Activated CD8-positive, alpha-beta T cell treated with anti-CD3 and anti-CD28 coated beads, Interleukin-2, amount 10 ng/mL, durations not matched to agents 7 days and 5 days (primary cell): ENCODE data around the gene APBB2. TPM values are rescaled to one million over a fixed set of nuclear protein-coding genes. Genes with fewer than 3 reads are reported as not detected.

Experiments used
- ATAC-seq: fragments of 150-1000 bp; cut with Tn5 transposase; one replicate; pipeline ENCODE4 v1.10.0; 2021; ENCODE audit warnings: moderate library complexity
- CTCF ChIA-PET: fragments of 350-600 bp; sonication (Branson Sonifier 250); formaldehyde crosslinking; loops from one replicate; lab custom pipeline; 2021; ENCODE audit warnings: antibody characterized with exemption; lab: Charles Lee
- POLR2A ChIA-PET: fragments of 350-600 bp; sonication (Branson Sonifier 250); formaldehyde crosslinking; loops from one replicate; lab custom pipeline; 2021; ENCODE audit warnings: antibody characterized with exemption; lab: Charles Lee
- DNase-seq: peaks from one replicate; pipeline ENCODE4 v3.0.0-alpha.2; 2020
- H3K27ac Mint-ChIP-seq: one replicate; pipeline ENCODE4 v1.8.0; 2021; ENCODE audit warnings: mild to moderate bottlenecking, mixed read lengths
- H3K27me3 Mint-ChIP-seq: one replicate; pipeline ENCODE4 v1.8.0; 2021; ENCODE audit warnings: low read depth, mixed read lengths
- H3K36me3 Mint-ChIP-seq: one replicate; pipeline ENCODE4 v1.8.0; 2021; ENCODE audit warnings: low read depth, mixed read lengths
- H3K4me1 Mint-ChIP-seq: one replicate; pipeline ENCODE4 v1.8.0; 2021; ENCODE audit warnings: low read depth, mixed read lengths
- H3K4me3 Mint-ChIP-seq: one replicate; pipeline ENCODE4 v1.8.0; 2021; ENCODE audit warnings: mild to moderate bottlenecking, mixed read lengths
- H3K9me3 Mint-ChIP-seq: one replicate; pipeline ENCODE4 v1.8.0; 2022; ENCODE audit warnings: mixed read lengths; ENCODE audit not compliant: insufficient read depth
- total RNA-seq, 2 experiments: library from RNA; stranded (reverse); gene quantifications; one replicate each; pipeline ENCODE4 v1.2.3, GENCODE V29; 2021

APBB2 gene
- total RNA-seq, 2 experiments from 2014 or later: 0.53 to 0.57 TPM

GRCh38 chr4:41141900-41142299 is 72.4 kb downstream of the APBB2 start:
- Mint-ChIP-seq H3K27ac (no peak overlapping the region), H3K4me1 (no peaks in the 10 kb centered on the region), H3K27me3 (peaks cover 2% of the 10 kb centered on the region), H3K4me3 (no peak overlapping the region), H3K9me3 (no peaks in the 10 kb centered on the region), H3K36me3 (no peaks in the 10 kb centered on the region)
- ChIA-PET POLR2A (no interaction called here), CTCF (no interaction called here)
- no peak for DNase-seq
- ATAC-seq: no peak

GRCh38 chr4:41140410-41140809 is 73.9 kb downstream of the APBB2 start:
- POLR2A ChIA-PET: no interaction called here
- H3K36me3 Mint-ChIP-seq: no peaks in the 10 kb centered on the region
- H3K4me1 Mint-ChIP-seq: no peaks in the 10 kb centered on the region
- H3K4me3 Mint-ChIP-seq: no peak overlapping the region
- no peak for DNase-seq
- H3K27ac Mint-ChIP-seq: no peak overlapping the region
- no peaks in the 10 kb centered on the region for H3K9me3 Mint-ChIP-seq
- no peak for ATAC-seq
- no peaks in the 10 kb centered on the region for H3K27me3 Mint-ChIP-seq
- CTCF ChIA-PET: no interaction called here

- no peak overlapping the region for H3K27ac Mint-ChIP-seq
- H3K27me3 Mint-ChIP-seq: no peaks in the 10 kb centered on the region
- ATAC-seq (no peak), DNase-seq (no peak)
- no peaks in the 10 kb centered on the region for H3K36me3 Mint-ChIP-seq
- ChIA-PET CTCF (interaction anchor here (0.8 kb wide), 1 partner anchor 10 kb away, joined by 4 read pairs; no protein-coding TSS in a partner anchor), POLR2A (no interaction called here)
- no peaks in the 10 kb centered on the region for H3K9me3 Mint-ChIP-seq
- no peak overlapping the region for H3K4me3 Mint-ChIP-seq
- no peaks in the 10 kb centered on the region for H3K4me1 Mint-ChIP-seq
These were observed 76.5 kb downstream of the APBB2 start for GRCh38 chr4:41137879-41138278.

GRCh38 chr4:41136456-41136855 is 77.9 kb downstream of the APBB2 start:
- no peaks in the 10 kb centered on the region for H3K9me3 Mint-ChIP-seq
- no peak for DNase-seq
- CTCF ChIA-PET: no interaction called here
- H3K27me3 Mint-ChIP-seq: no peaks in the 10 kb centered on the region
- H3K36me3 Mint-ChIP-seq: no peaks in the 10 kb centered on the region
- no peak overlapping the region for H3K4me3 Mint-ChIP-seq
- ATAC-seq: no peak
- no peaks in the 10 kb centered on the region for H3K4me1 Mint-ChIP-seq
- POLR2A ChIA-PET: no interaction called here
- no peak overlapping the region for H3K27ac Mint-ChIP-seq

GRCh38 chr4:41135801-41136200 is 78.5 kb downstream of the APBB2 start:
- POLR2A ChIA-PET: no interaction called here

GRCh38 chr4:41134581-41134980 is 79.8 kb downstream of the APBB2 start:
- Mint-ChIP-seq H3K27me3 (peaks cover 2% of the 10 kb centered on the region), H3K36me3 (no peaks in the 10 kb centered on the region), H3K9me3 (no peaks in the 10 kb centered on the region), H3K27ac (no peak overlapping the region), H3K4me1 (no peaks in the 10 kb centered on the region), H3K4me3 (no peak overlapping the region)
- ChIA-PET POLR2A (no interaction called here), CTCF (no interaction called here)
- ATAC-seq (no peak), DNase-seq (no peak)

More at GRCh38 chr4:41135801-41136200, 78.5 kb downstream of the APBB2 start:
- no peaks in the 10 kb centered on the region for H3K9me3 Mint-ChIP-seq
- no peaks in the 10 kb centered on the region for H3K36me3 Mint-ChIP-seq
- ATAC-seq (no peak), DNase-seq (no peak)
- H3K27me3 Mint-ChIP-seq: no peaks in the 10 kb centered on the region
- no peaks in the 10 kb centered on the region for H3K4me1 Mint-ChIP-seq
- no peak overlapping the region for H3K27ac Mint-ChIP-seq
- H3K4me3 Mint-ChIP-seq: no peak overlapping the region
- CTCF ChIA-PET: no interaction called here

- no peaks in the 10 kb centered on the region for H3K4me1 Mint-ChIP-seq
- CTCF ChIA-PET: no interaction called here
- POLR2A ChIA-PET: interaction anchor here (0.7 kb wide), 1 partner anchor 263 kb away, joined by 3 read pairs; no protein-coding TSS in a partner anchor
- H3K9me3 Mint-ChIP-seq: no peaks in the 10 kb centered on the region
- H3K27ac Mint-ChIP-seq: no peak overlapping the region
- H3K4me3 Mint-ChIP-seq: no peak overlapping the region
- ATAC-seq (no peak), DNase-seq (no peak)
- no peaks in the 10 kb centered on the region for H3K36me3 Mint-ChIP-seq
- H3K27me3 Mint-ChIP-seq: peaks cover 2% of the 10 kb centered on the region
These were observed 80.8 kb downstream of the APBB2 start for GRCh38 chr4:41133454-41134018.

GRCh38 chr4:41132055-41132683 is 82.2 kb downstream of the APBB2 start:
- CTCF ChIA-PET: no interaction called here
- no peak for ATAC-seq
- Mint-ChIP-seq H3K27ac (no peak overlapping the region), H3K27me3 (peaks cover 2% of the 10 kb centered on the region), H3K4me1 (no peaks in the 10 kb centered on the region), H3K9me3 (no peaks in the 10 kb centered on the region), H3K4me3 (no peak overlapping the region), H3K36me3 (no peaks in the 10 kb centered on the region)
- no peak for DNase-seq
- POLR2A ChIA-PET: no interaction called here

GRCh38 chr4:41129936-41130440 is 84.4 kb downstream of the APBB2 start:
- H3K4me3 Mint-ChIP-seq: no peak overlapping the region
- CTCF ChIA-PET: no interaction called here
- H3K4me1 Mint-ChIP-seq: no peaks in the 10 kb centered on the region
- POLR2A ChIA-PET: no interaction called here
- H3K27me3 Mint-ChIP-seq: peaks cover 2% of the 10 kb centered on the region
- no peaks in the 10 kb centered on the region for H3K9me3 Mint-ChIP-seq
- no peak overlapping the region for H3K27ac Mint-ChIP-seq
- ATAC-seq (no peak), DNase-seq (no peak)
- H3K36me3 Mint-ChIP-seq: no peaks in the 10 kb centered on the region

GRCh38 chr4:41129128-41129754 is 85.1 kb downstream of the APBB2 start:
- Mint-ChIP-seq H3K9me3 (no peaks in the 10 kb centered on the region), H3K4me3 (no peak overlapping the region), H3K4me1 (no peaks in the 10 kb centered on the region), H3K27ac (no peak overlapping the region), H3K27me3 (peaks cover 2% of the 10 kb centered on the region), H3K36me3 (no peaks in the 10 kb centered on the region)
- ChIA-PET CTCF (no interaction called here), POLR2A (no interaction called here)
- ATAC-seq (no peak), DNase-seq (no peak)

- peaks cover 2% of the 10 kb centered on the region for H3K27me3 Mint-ChIP-seq
- H3K4me1 Mint-ChIP-seq: no peaks in the 10 kb centered on the region
- CTCF ChIA-PET: no interaction called here
These were observed 88.6 kb downstream of the APBB2 start for GRCh38 chr4:41125558-41126311.

More at GRCh38 chr4:41125558-41126311, 88.6 kb downstream of the APBB2 start:
- Mint-ChIP-seq H3K36me3 (no peaks in the 10 kb centered on the region), H3K4me3 (no peak overlapping the region), H3K27ac (no peak overlapping the region), H3K9me3 (no peaks in the 10 kb centered on the region)
- ATAC-seq: no peak
- POLR2A ChIA-PET: no interaction called here
- no peak for DNase-seq
